ENCODE data around the gene PCGF3. TPM values are rescaled to one million over a fixed set of nuclear protein-coding genes. Genes with fewer than 3 reads are reported as not detected.
"Not testable (repeated sequence)": the region's sequence is repeated elsewhere in the genome, so short reads cannot be mapped to it uniquely, and the experiment has no call there.

The PCGF3 gene
- total RNA-seq, 2 donors from 2014 or later = 59.0 to 135 TPM

DNA sequence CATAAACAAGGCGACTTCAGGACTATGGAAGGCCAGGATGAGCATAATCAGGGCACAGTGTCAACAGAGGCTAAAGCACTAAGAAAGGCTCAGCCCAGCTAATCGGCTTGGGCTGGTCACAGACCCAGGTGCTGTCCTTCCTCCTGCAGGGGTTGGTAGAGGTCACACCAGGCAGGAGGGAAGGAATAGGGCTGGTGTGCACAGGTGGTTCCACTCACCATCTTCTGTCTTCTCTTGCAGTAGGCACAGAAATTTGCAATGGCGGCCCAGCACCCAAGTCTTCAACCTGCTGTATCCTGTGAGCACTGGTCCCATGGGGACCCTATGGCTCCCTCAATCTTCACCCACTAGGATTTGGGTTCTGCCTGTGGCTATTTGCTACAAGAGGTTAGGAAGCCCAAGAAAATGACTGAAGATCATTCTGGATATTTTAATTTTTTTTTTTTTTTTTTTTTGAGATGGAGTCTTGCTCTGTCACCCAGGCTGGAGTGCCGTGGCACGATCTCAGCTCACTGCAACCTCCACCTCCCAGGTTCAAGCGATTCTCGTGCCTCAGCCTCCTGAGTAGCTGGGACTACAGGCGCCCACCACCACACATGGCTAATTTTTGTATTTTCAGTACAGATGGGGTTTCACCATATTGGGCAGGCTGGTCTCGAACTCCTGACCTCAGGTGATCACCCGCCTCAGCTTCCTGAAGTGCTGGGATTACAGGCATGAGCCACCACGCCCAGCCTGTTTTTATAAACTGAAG lies 35.6 kb upstream of the PCGF3 start:
- intact Hi-C loops (cut with DNase I) = loop anchor here (10.0 kb wide), 2 partner anchors 165 to 335 kb away; partner anchors contain the start of gene ZNF141
- not testable (repeated sequence) for DNase-seq (ENCODE audit: low spot score); H3K36me3 ChIP-seq; H3K4me3 ChIP-seq; H3K27ac ChIP-seq; H3K27me3 ChIP-seq (replicated peaks; ENCODE audit: insufficient read depth); H3K9me3 ChIP-seq; H3K4me1 ChIP-seq (replicated peaks)
- WGBS = 92% methylated on average over 11 of the region's 11 CpGs

- intact Hi-C loops (cut with DNase I) = loop anchor here (10.0 kb wide), 2 partner anchors 167 to 337 kb away; partner anchors contain the start of gene ZNF141
- no peaks in the 10 kb centered on the region for H3K27me3 ChIP-seq (replicated peaks; ENCODE audit: insufficient read depth)
- 93% methylated on average over 3 of the region's 3 CpGs for WGBS
- no peaks in the 10 kb centered on the region for H3K9me3 ChIP-seq
- TF ChIP-seq POLR2AphosphoS5 (IDR thresholded peaks at IDR 0.05) (no peak), CTCF (IDR thresholded peaks at IDR 0.05) (no peak), POLR2A (IDR thresholded peaks at IDR 0.05) (no peak)
- H3K4me1 ChIP-seq (replicated peaks) = peaks cover 15% of the 10 kb centered on the region
- H3K4me3 ChIP-seq = no peak overlapping the region
- DNase-seq (ENCODE audit: low spot score) = no peak
- no peak overlapping the region for H3K27ac ChIP-seq
- H3K36me3 ChIP-seq = peaks cover 0 to 6% of the 10 kb centered on the region in 2 donors
These were observed 33.9 kb upstream of the PCGF3 start for GRCh38 chr4:671769-672168.

DNA sequence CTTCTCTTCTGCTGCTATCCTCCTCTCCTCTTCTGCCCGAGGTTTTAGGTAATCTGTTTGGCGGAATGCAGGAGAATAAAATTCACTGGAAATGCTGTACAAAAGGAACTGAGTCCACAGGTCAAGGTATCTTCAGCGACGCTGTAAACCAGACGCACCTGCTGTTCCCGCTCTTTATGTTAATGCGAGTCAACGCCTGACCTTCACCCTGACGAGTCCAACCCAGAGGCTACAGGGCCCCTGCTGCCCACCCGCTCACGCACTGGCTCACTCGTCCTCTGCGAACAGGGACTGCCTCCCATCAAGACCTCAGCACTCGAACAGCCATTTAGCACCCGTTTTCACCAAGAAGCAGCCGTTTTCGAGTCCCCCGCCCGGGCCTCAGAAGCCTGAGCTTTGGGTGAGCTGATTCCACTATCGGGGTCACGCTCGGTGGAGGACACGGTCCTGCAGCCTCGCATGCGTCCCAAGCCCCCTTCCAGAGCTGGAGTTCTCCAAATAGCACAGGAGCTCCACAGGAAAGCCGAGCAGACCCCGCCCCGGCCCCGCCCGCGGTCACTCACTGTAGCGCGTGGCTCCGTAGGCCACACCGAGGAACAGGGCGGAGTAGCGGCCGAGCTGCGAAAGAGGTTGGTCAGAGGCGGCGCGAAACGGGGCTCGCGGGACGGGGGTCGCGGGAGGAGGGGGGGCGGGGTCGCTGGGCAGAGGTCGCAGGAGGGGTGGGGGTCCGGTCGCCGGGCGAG lies 32.1 kb upstream of the PCGF3 start:
- H3K4me3 ChIP-seq = peak overlapping the region; percentile 86 to 99
- intact Hi-C loops (cut with DNase I) = loop anchor here (10.0 kb wide), 2 partner anchors 169 to 339 kb away; partner anchors contain the start of gene ZNF141
- peak overlapping the region; percentile 94 to 98 for H3K27ac ChIP-seq
- DNase-seq (ENCODE audit: low spot score) = peak; percentile 23
- peaks cover 0 to 6% of the 10 kb centered on the region in 2 donors for H3K36me3 ChIP-seq
- peaks cover 20% of the 10 kb centered on the region for H3K4me1 ChIP-seq (replicated peaks)
- TF ChIP-seq POLR2A (IDR thresholded peaks at IDR 0.05) (no peak), CTCF (IDR thresholded peaks at IDR 0.05) (no peak), POLR2AphosphoS5 (IDR thresholded peaks at IDR 0.05) (no peak)
- no peaks in the 10 kb centered on the region for H3K27me3 ChIP-seq (replicated peaks; ENCODE audit: insufficient read depth)
- 8% methylated on average over 39 of the region's 55 CpGs for WGBS
- H3K9me3 ChIP-seq = no peaks in the 10 kb centered on the region

DNA sequence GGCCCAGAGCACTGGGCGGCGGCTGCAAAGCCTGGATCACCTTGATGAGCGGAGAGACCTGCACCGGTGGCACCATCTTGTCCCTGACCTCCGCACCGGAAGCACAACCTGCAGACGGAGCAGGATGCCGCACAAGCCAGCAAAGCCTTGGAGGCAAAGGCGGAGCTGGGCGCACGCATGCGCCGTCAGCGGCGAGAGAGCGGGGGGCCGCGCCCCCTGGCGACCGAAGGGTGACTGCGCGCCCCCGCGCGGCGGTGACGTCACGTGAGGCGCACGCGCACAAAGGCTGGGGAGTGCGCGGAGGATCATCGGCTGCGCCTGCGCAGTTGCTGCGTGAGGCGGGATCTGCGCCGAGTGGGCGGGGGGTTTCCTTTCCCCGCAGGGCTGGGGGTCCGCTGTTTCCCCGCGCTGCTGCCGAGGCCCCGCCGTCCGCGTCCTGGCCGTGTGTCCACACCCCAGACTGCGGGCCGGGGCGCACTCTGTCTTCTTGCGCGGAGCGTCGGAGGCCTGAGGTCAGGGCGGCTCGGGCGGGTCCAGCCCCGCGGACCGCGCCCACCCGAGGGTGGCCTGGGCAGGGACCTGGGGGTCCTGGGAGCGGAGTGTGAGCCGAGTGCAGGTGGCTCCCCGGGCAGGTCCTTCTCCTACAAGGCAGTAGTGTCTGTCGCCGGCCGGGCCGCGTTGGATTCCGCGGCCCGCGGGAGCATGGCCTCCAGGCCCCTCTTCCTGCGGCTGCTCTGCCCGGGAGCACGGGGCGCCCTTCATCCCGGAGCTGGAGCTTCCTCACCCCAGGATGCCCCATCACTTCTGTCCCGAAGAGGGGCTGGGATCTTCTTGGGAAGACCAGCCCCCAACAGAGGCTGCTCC lies 31.2 kb upstream of the PCGF3 start, which contains the start of the genes ATP5ME and MYL5:
TSS of gene ATP5ME (minus strand) at position 105 of the 864 bp plus-strand sequence. CDS start at position 76, 29 bp downstream.
TSS of gene MYL5 (plus strand) at position 371 of the 864 bp plus-strand sequence. CDS start 3,485 bp downstream, outside the sequence.
- intact Hi-C loops (cut with DNase I) = loop anchor here (5.0 to 10.0 kb wide), 3 partner anchors 108 to 340 kb away; partner anchors contain the start of gene ZNF141
- peaks cover 0 to 6% of the 10 kb centered on the region in 2 donors for H3K36me3 ChIP-seq
- H3K27me3 ChIP-seq (replicated peaks; ENCODE audit: insufficient read depth) = no peaks in the 10 kb centered on the region
- peak; percentile 95 for DNase-seq (ENCODE audit: low spot score)
- H3K27ac ChIP-seq = peak within 1 kb of the TSS; percentile 94 to 98
- peaks cover 20% of the 10 kb centered on the region for H3K4me1 ChIP-seq (replicated peaks)
- 0% methylated on average over 74 of the region's 84 CpGs for WGBS
- peak within 1 kb of the TSS; percentile 86 to 99 for H3K4me3 ChIP-seq
- peak; percentile 92 for TF ChIP-seq POLR2A (IDR thresholded peaks at IDR 0.05)
- TF ChIP-seq POLR2AphosphoS5 (IDR thresholded peaks at IDR 0.05) = peak; percentile 96
- TF ChIP-seq CTCF (IDR thresholded peaks at IDR 0.05) = peak; percentile 95 to 100 (median 98)
- H3K9me3 ChIP-seq = no peaks in the 10 kb centered on the region

Data from prostate gland (tissue), 2 donors.